ENCODE results near the gene ARSA.

GRCh38 chr22:50624347-50625130 lies 3.4 kb downstream of the ARSA start:
- TF ChIP-seq CTCF (IDR thresholded peaks at IDR 0.05; ENCODE audit: low read depth, low read length) (no peak), POLR2A (IDR thresholded peaks at IDR 0.05; ENCODE audit: extremely low read depth, insufficient read length) (no peak), MAX (IDR thresholded peaks at IDR 0.05; ENCODE audit: low read depth, low read length) (no peak)
